NB4 (cell line): ENCODE results near the gene LMNTD1.

Experiments used
- TF ChIP-seq, protein P1 (sequence below): IDR thresholded peaks from 2 replicates; pipeline ENCODE4 v1.6.1; 2011; ENCODE audit warnings: low read depth, low read length
- TF ChIP-seq, protein P2 (sequence below): IDR thresholded peaks from one replicate; pipeline ENCODE4 v1.5.1; 2012; ENCODE audit warnings: low read depth, low read length

DNA sequence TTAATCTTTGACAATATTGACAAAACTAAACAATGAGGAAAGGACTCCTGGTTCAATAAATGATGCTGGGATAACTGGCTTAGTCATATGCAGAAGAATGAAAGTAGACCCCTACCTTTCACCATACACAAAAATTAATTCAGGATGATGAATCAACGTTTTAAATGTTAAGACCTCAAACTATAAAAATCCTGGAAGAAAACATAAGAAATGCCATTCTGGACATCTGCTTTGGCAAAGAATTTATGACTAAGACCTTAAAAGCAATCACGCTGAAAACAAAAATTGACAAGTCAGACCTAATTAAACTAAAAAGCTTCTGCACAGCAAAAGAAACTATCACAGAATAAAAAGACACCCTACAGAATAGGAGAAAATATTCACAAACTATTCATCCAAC, 97.4 kb downstream of the LMNTD1 start:
- TF ChIP-seq, protein P1, sequence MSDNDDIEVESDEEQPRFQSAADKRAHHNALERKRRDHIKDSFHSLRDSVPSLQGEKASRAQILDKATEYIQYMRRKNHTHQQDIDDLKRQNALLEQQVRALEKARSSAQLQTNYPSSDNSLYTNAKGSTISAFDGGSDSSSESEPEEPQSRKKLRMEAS = no peak
- TF ChIP-seq, protein P2, sequence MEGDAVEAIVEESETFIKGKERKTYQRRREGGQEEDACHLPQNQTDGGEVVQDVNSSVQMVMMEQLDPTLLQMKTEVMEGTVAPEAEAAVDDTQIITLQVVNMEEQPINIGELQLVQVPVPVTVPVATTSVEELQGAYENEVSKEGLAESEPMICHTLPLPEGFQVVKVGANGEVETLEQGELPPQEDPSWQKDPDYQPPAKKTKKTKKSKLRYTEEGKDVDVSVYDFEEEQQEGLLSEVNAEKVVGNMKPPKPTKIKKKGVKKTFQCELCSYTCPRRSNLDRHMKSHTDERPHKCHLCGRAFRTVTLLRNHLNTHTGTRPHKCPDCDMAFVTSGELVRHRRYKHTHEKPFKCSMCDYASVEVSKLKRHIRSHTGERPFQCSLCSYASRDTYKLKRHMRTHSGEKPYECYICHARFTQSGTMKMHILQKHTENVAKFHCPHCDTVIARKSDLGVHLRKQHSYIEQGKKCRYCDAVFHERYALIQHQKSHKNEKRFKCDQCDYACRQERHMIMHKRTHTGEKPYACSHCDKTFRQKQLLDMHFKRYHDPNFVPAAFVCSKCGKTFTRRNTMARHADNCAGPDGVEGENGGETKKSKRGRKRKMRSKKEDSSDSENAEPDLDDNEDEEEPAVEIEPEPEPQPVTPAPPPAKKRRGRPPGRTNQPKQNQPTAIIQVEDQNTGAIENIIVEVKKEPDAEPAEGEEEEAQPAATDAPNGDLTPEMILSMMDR = no peak
